NCI-H128 (cell line): ENCODE data around the gene SCARF2.
A peak's percentile ranks its signal among the peaks of the same experiment; 100 is the strongest.
"Not testable (repeated sequence)": the region's sequence is repeated elsewhere in the genome, so short reads cannot be mapped to it uniquely, and the experiment has no call there.

Experiments used
- DNase-seq: peaks from one replicate; lab custom pipeline; 2025; ENCODE audit not compliant: unreplicated experiment; lab: John Stamatoyannopoulos, UW

The SCARF2 gene

GRCh38 chr22:20463324-20464095, 25.9 kb upstream of the SCARF2 start:
- no peak for DNase-seq

- DNase-seq, result no peak
These were observed 22.2 kb upstream of the SCARF2 start for GRCh38 chr22:20459862-20460261.

GRCh38 chr22:20459152-20459542, 21.5 kb upstream of the SCARF2 start:
- no peak for DNase-seq

GRCh38 chr22:20458530-20459151, 21.0 kb upstream of the SCARF2 start:
- DNase-seq, result no peak

GRCh38 chr22:20457506-20458240, 20.0 kb upstream of the SCARF2 start:
- DNase-seq, result no peak

- no peak for DNase-seq
These were observed 19.1 kb upstream of the SCARF2 start for GRCh38 chr22:20456722-20457076.

- peak; percentile 27 for DNase-seq
These were observed 18.6 kb upstream of the SCARF2 start for GRCh38 chr22:20456064-20456721.

- DNase-seq, result no peak
These were observed 18.1 kb upstream of the SCARF2 start for GRCh38 chr22:20455709-20456063.

- DNase-seq, result no peak
These were observed 15.6 kb upstream of the SCARF2 start for GRCh38 chr22:20453222-20453621.

- DNase-seq, result no peak
These were observed 14.3 kb upstream of the SCARF2 start for GRCh38 chr22:20451920-20452319.

GRCh38 chr22:20451129-20451778, 13.6 kb upstream of the SCARF2 start:
- not testable (repeated sequence) for DNase-seq

GRCh38 chr22:20450551-20450906, 12.9 kb upstream of the SCARF2 start:
- DNase-seq, result no peak

- no peak for DNase-seq
These were observed 12.4 kb upstream of the SCARF2 start for GRCh38 chr22:20449819-20450550.

GRCh38 chr22:20448630-20449029, 11.0 kb upstream of the SCARF2 start:
- DNase-seq, result no peak

GRCh38 chr22:20446383-20446970, 8.9 kb upstream of the SCARF2 start:
- no peak for DNase-seq

GRCh38 chr22:20444325-20444724, 6.7 kb upstream of the SCARF2 start:
- DNase-seq, result no peak

- DNase-seq, result no peak
These were observed 5.1 kb upstream of the SCARF2 start for GRCh38 chr22:20442485-20443284.

GRCh38 chr22:20441631-20442484, 4.2 kb upstream of the SCARF2 start:
- DNase-seq, result no peak
